SJSA1 (cell line): Measurements from ENCODE around the gene ADCY9. TPM values are rescaled to one million over a fixed set of nuclear protein-coding genes. Genes with fewer than 3 reads are reported as not detected.

ENCODE experiments used
- DNase-seq, 2 experiments: peaks; one replicate each; pipeline ENCODE4 v3.0.0-alpha.2; 2015 to 2020; ENCODE audit warnings: low spot score in 2 of 2, low read depth in 1 of 2
- H3K27ac ChIP-seq: fragments of 250-450 bp; sonication (Bioruptor Pico); 2 replicates; pipeline ENCODE4 v1.5.1; 2020; ENCODE audit warnings: mild to moderate bottlenecking, moderate library complexity
- H3K27me3 ChIP-seq: fragments of 250-450 bp; sonication (Bioruptor Pico); replicated peaks from 2 replicates; pipeline ENCODE4 v1.5.1; 2020; ENCODE audit warnings: mild to moderate bottlenecking, moderate library complexity
- H3K36me3 ChIP-seq: fragments of 250-450 bp; sonication (Bioruptor Pico); 2 replicates; pipeline ENCODE4 v1.5.1; 2020; ENCODE audit warnings: mild to moderate bottlenecking
- H3K4me1 ChIP-seq: fragments of 250-450 bp; sonication (Bioruptor Pico); replicated peaks from 2 replicates; pipeline ENCODE4 v1.6.1; 2021; ENCODE audit warnings: mild to moderate bottlenecking
- H3K4me3 ChIP-seq: fragments of 250-450 bp; sonication (Bioruptor Pico); 2 replicates; pipeline ENCODE4 v1.5.1; 2020; ENCODE audit warnings: mild to moderate bottlenecking
- H3K9me3 ChIP-seq: fragments of 250-450 bp; sonication (Bioruptor Pico); replicated peaks from 2 replicates; pipeline ENCODE4 v1.5.1; 2020; ENCODE audit warnings: mild to moderate bottlenecking
- total RNA-seq: library from RNA; depleted of rRNA; stranded (reverse); fragments of >200 nt; shearing (Covaris generic); gene quantifications from 2 replicates; pipeline ENCODE4 v1.2.3, GENCODE V29; 2014

ADCY9 gene
- total RNA-seq, 1 experiment from 2014 or later = 29.8 TPM

- Histone ChIP-seq H3K27me3 (no peaks in the 10 kb centered on the region), H3K36me3 (peaks cover 50% of the 10 kb centered on the region), H3K4me3 (no peak overlapping the region), H3K9me3 (no peaks in the 10 kb centered on the region), H3K27ac (no peak overlapping the region), H3K4me1 (peaks cover 23% of the 10 kb centered on the region)
- no peak for DNase-seq
These were observed 134.0 kb downstream of the ADCY9 start for GRCh38 chr16:3982216-3982615.

DNA sequence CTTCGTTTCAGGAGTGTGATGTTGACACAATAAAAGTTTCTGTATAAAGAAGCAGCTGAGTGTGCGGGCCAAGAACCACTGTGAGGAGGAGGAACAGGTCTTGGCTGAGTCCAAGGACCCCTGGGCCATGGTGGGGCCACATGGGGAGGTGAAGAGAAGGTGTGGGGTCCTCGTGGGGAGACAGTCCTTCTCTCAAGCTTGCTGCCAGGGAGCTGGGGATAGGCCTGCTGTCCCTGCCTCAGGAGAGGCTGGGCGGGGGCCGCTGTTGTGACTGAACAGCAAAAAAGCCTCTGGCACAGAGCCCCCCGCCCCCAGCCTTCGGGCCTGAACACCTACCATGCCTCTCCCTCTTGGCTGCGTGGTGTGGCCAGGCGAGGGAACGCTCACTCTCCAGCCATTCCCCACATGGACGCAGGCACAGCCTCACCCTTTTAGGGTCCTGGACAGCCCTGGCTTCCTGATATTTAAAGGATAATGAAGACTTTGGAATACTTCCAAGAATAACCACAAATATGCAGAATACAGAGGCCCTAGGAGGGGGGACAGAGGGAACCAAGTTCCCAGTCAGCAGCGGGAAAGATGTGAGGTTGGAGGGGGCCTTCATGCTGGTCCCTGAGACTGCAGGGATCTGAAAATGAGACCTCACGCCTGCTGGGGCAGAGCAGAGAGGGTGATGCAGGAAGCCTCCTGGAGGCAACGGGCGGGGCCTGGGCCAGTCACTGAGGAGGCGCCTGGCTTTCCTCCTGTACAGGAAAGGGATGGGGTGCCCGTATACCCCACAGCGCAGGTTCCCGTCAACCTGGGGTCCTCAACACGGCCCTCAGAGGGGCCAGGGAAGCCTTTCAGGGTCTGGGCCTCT lies 135.8 kb downstream of the ADCY9 start:
- H3K27me3 ChIP-seq = no peaks in the 10 kb centered on the region
- H3K27ac ChIP-seq = peak overlapping the region; percentile 54
- H3K9me3 ChIP-seq = no peaks in the 10 kb centered on the region
- H3K36me3 ChIP-seq = peaks cover 49% of the 10 kb centered on the region
- H3K4me3 ChIP-seq = no peak overlapping the region
- H3K4me1 ChIP-seq = peaks cover 23% of the 10 kb centered on the region
- DNase-seq = peak; percentile 83 to 92

DNA sequence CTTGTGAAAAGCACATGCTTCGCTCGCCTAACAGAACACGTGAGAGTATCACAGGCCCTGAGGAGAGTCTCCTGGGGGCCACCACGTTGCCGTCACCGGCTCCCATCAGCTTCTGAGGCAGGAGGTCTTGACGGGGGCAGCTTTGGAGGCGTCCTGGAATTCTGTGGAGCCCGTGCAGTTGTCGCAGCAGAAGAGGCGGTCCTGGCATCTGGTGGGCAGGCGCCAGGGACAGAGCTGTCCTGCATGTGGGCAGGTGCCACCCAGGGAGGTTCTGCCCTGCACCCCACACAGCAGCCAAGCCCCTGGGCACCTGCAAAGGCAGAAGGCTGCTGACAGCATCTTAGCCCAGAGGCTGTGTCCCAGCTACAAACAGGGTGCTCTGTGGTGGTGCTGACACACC lies 136.7 kb downstream of the ADCY9 start:
- H3K4me1 ChIP-seq = peaks cover 23% of the 10 kb centered on the region
- no peak overlapping the region for H3K4me3 ChIP-seq
- H3K27me3 ChIP-seq = no peaks in the 10 kb centered on the region
- DNase-seq = no peak
- H3K9me3 ChIP-seq = no peaks in the 10 kb centered on the region
- H3K36me3 ChIP-seq = peaks cover 54% of the 10 kb centered on the region
- no peak overlapping the region for H3K27ac ChIP-seq

GRCh38 chr16:3979070-3979469 lies 137.2 kb downstream of the ADCY9 start:
- peaks cover 23% of the 10 kb centered on the region for H3K4me1 ChIP-seq
- no peak for DNase-seq
- no peak overlapping the region for H3K4me3 ChIP-seq
- H3K36me3 ChIP-seq = peaks cover 57% of the 10 kb centered on the region
- no peaks in the 10 kb centered on the region for H3K9me3 ChIP-seq
- H3K27me3 ChIP-seq = no peaks in the 10 kb centered on the region
- H3K27ac ChIP-seq = no peak overlapping the region

DNA sequence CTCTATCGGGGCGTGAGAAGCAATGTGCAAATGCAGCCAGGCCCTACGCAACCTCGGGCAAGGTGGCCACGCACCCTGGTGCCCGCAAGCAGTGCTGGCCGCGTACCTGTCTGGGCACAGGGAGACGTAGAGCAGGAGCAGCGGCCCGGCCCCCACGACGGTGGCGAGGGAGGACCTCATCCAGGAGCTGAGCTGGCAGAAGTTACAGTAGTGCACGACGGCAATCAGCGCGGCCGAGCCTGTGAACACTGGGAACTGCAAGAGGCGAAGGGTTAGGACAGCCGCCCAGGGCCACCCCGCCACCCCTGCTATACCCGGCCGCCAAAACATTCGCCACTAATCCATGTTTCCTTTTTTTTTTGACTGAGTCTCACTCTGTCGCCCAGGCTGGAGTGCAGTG lies 138.9 kb downstream of the ADCY9 start:
- peaks cover 51% of the 10 kb centered on the region for H3K36me3 ChIP-seq
- DNase-seq = no peak
- no peak overlapping the region for H3K27ac ChIP-seq
- no peak overlapping the region for H3K4me3 ChIP-seq
- H3K9me3 ChIP-seq = no peaks in the 10 kb centered on the region
- H3K27me3 ChIP-seq = no peaks in the 10 kb centered on the region
- peaks cover 16% of the 10 kb centered on the region for H3K4me1 ChIP-seq

GRCh38 chr16:3974751-3975150 lies 141.5 kb downstream of the ADCY9 start:
- peaks cover 14% of the 10 kb centered on the region for H3K4me1 ChIP-seq
- no peak for DNase-seq
- peaks cover 37% of the 10 kb centered on the region for H3K36me3 ChIP-seq
- H3K4me3 ChIP-seq = no peak overlapping the region
- H3K9me3 ChIP-seq = no peaks in the 10 kb centered on the region
- H3K27me3 ChIP-seq = no peaks in the 10 kb centered on the region
- H3K27ac ChIP-seq = no peak overlapping the region

- H3K4me1 ChIP-seq = peaks cover 14% of the 10 kb centered on the region
- H3K27ac ChIP-seq = peak overlapping the region; percentile 31
- no peaks in the 10 kb centered on the region for H3K27me3 ChIP-seq
- peaks cover 19% of the 10 kb centered on the region; the same call in 1 of the 2 replicates for H3K36me3 ChIP-seq
- H3K9me3 ChIP-seq = no peaks in the 10 kb centered on the region
- no peak for DNase-seq
- H3K4me3 ChIP-seq = no peak overlapping the region
These were observed 144.5 kb downstream of the ADCY9 start for GRCh38 chr16:3971706-3972105.

- peaks cover 23% of the 10 kb centered on the region for H3K36me3 ChIP-seq
- H3K27me3 ChIP-seq = no peaks in the 10 kb centered on the region
- H3K4me3 ChIP-seq = no peak overlapping the region
- H3K9me3 ChIP-seq = no peaks in the 10 kb centered on the region
- peak in 1 of 2 experiments; percentile 50 for DNase-seq
- peak overlapping the region; percentile 31; the same call in 1 of the 2 replicates for H3K27ac ChIP-seq
- H3K4me1 ChIP-seq = peaks cover 14% of the 10 kb centered on the region
These were observed 145.0 kb downstream of the ADCY9 start for GRCh38 chr16:3971261-3971660.

DNA sequence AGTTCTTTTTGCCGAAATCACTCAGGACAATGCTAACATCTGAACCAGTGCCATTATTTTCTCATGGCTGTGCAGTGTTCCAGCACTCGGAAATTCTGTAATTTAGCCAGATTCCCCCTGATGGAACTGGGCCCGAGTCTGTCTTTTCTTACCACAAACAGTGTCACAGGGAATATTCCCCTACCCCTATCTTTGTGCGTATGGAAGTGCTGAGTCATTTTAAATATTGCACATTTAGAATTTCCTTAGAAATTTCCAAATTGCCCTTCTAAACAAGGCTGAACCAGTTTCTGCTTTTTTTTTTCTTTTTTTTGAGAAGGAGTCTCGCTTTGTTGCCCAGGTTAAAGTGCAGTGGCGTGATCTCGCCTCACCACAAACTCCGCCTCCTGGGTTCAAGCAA lies 147.7 kb downstream of the ADCY9 start:
- Histone ChIP-seq H3K36me3 (peaks cover 30% of the 10 kb centered on the region), H3K4me3 (no peak overlapping the region), H3K9me3 (no peaks in the 10 kb centered on the region), H3K4me1 (peaks cover 14% of the 10 kb centered on the region), H3K27me3 (no peaks in the 10 kb centered on the region), H3K27ac (no peak overlapping the region)
- no peak for DNase-seq

DNA sequence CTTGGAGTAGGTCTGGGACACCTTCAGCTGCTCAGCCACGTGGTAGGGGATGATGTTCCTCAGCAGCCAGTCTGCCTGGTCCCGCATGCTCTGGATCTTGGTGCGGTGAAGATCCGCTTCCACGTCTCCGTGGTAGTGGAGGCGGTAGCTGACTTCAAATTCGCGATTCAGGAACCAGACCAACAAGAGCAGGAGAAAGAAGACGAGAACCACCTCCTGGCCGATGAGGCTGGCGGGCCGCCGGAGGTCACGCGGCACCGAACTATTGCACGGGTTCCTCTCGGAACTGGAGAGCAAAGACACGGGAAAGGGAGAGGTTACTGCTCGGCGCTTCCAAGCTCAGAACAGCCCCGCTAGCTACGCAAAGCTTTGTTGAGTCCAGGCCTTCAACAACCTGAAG lies 149.6 kb downstream of the ADCY9 start:
- no peak for DNase-seq
- H3K36me3 ChIP-seq = peaks cover 27% of the 10 kb centered on the region
- H3K4me3 ChIP-seq = no peak overlapping the region

GRCh38 chr16:3965781-3966582 lies 150.3 kb downstream of the ADCY9 start:
- Histone ChIP-seq H3K4me3 (no peak overlapping the region), H3K9me3 (no peaks in the 10 kb centered on the region), H3K27me3 (no peaks in the 10 kb centered on the region), H3K4me1 (peaks cover 12% of the 10 kb centered on the region), H3K36me3 (peaks cover 27% of the 10 kb centered on the region), H3K27ac (no peak overlapping the region)
- DNase-seq = no peak

More for the DNA sequence above, 149.6 kb downstream of the ADCY9 start:
- no peaks in the 10 kb centered on the region for H3K9me3 ChIP-seq
- H3K27ac ChIP-seq = no peak overlapping the region
- H3K4me1 ChIP-seq = peaks cover 12% of the 10 kb centered on the region
- H3K27me3 ChIP-seq = no peaks in the 10 kb centered on the region

DNA sequence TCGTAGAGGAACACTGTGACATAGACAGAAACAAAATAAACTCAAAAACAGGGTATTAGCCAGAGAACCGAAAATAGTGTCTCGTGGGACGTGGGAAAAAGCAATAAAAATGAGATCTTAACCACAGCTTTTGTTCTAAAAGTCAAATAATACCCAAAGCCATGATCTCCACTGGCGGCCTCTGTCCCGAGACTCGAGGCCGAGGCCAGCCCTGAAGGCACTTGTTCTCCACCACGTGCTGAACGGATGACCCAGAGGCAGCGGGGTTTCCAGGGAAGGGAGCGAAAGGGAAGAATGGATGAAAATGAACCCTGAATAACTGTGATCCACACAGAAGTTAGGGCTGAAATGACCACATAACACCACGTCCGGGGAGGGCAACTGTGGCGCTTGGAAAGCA lies 150.9 kb downstream of the ADCY9 start:
- Histone ChIP-seq H3K4me1 (peaks cover 10% of the 10 kb centered on the region), H3K4me3 (no peak overlapping the region), H3K27ac (no peak overlapping the region), H3K36me3 (peaks cover 23% of the 10 kb centered on the region), H3K9me3 (no peaks in the 10 kb centered on the region), H3K27me3 (no peaks in the 10 kb centered on the region)
- no peak for DNase-seq

- no peaks in the 10 kb centered on the region for H3K9me3 ChIP-seq
- no peak for DNase-seq
- H3K4me3 ChIP-seq = no peak overlapping the region
These were observed 151.5 kb downstream of the ADCY9 start for GRCh38 chr16:3964686-3965290.

More at GRCh38 chr16:3964686-3965290, 151.5 kb downstream of the ADCY9 start:
- peaks cover 15% of the 10 kb centered on the region for H3K4me1 ChIP-seq
- no peaks in the 10 kb centered on the region for H3K27me3 ChIP-seq
- H3K27ac ChIP-seq = no peak overlapping the region
- H3K36me3 ChIP-seq = peaks cover 21% of the 10 kb centered on the region
